ENCODE data around the gene LMCD1.

Gene LMCD1

DNA sequence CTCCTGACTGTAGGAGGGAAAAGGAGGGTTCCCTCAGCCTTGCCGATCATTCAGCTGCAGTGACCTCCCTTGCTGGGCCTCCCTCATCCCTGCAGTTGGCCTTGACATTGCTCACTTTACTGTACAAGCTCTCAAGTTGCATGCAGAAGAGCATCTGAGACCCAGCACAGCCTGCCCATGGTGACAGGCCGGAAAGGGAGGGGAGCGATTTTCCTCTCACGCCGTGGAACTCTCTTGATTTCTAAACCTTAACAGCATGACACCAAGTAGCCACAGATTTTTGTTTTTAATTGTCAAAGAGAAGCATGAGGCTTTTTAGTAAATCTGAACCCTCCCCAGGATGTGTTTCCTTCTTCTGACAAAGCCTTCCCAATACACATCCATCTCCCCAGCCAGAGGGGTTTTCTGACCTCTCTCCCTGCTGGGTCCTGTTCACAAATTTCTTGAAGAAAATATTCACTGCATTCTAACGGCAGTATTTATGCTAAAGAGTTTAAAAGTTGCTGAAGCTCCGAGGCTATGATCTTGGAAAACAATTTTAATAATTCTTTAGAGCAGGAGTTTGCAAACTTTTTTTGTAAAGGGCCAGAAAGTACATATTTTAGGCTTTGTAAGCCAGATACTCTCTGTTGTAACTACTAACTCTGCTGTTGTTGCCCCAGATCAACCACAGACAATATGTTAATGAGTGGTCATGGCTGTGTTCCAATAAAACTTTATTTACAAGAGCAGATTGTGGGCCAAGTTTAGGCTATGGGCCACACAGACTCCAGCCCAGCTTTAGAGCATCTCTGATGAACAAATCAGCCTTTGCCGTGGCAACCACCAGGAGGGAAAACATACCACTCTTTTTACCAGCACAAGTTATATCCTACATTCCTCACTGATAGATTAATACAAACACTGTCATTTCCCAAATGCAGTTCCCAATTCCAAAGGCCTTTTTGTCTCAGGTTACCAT is 34.8 kb downstream of the LMCD1 start:
- Histone ChIP-seq H3K4me3 (replicated peaks; ENCODE audit: low read depth, low read length) (no peak overlapping the region), H3K27me3 (replicated peaks; ENCODE audit: control insufficient read depth, insufficient read depth, low read length) (no peaks in the 10 kb centered on the region), H3K36me3 (ENCODE audit: control insufficient read depth, insufficient read depth, low read length) (peaks cover 3% of the 10 kb centered on the region)
- DNase-seq (ENCODE audit: extremely low read depth, insufficient read length): no peak
- TF ChIP-seq, protein P1, sequence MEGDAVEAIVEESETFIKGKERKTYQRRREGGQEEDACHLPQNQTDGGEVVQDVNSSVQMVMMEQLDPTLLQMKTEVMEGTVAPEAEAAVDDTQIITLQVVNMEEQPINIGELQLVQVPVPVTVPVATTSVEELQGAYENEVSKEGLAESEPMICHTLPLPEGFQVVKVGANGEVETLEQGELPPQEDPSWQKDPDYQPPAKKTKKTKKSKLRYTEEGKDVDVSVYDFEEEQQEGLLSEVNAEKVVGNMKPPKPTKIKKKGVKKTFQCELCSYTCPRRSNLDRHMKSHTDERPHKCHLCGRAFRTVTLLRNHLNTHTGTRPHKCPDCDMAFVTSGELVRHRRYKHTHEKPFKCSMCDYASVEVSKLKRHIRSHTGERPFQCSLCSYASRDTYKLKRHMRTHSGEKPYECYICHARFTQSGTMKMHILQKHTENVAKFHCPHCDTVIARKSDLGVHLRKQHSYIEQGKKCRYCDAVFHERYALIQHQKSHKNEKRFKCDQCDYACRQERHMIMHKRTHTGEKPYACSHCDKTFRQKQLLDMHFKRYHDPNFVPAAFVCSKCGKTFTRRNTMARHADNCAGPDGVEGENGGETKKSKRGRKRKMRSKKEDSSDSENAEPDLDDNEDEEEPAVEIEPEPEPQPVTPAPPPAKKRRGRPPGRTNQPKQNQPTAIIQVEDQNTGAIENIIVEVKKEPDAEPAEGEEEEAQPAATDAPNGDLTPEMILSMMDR (IDR thresholded peaks at IDR 0.05; ENCODE audit: insufficient read depth, low read length, poor library complexity, severe bottlenecking): no peak

DNA sequence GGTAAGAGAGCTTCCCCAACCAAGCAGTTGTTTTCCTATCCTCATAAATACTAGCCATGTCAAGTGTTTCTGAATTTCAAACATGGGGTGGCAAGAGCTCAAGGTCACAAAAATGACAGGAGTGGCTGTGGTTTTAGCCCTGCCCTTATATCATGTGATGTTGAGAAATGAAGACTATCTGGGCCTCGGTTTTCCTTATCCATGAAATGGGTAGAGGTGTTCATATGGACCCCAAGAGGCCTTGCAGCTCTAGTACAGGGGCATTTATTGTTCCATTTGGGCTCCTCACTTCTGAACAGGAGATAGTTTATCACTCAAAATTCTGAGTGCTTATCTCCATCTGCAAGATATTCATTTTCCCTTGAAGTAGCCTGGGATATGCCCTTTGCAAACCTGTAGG is 35.8 kb downstream of the LMCD1 start:
- Histone ChIP-seq H3K36me3 (ENCODE audit: control insufficient read depth, insufficient read depth, low read length) (peaks cover 3% of the 10 kb centered on the region), H3K4me3 (replicated peaks; ENCODE audit: low read depth, low read length) (no peak overlapping the region), H3K27me3 (replicated peaks; ENCODE audit: control insufficient read depth, insufficient read depth, low read length) (no peaks in the 10 kb centered on the region)
- DNase-seq (ENCODE audit: extremely low read depth, insufficient read length): no peak
- TF ChIP-seq, protein P1 (IDR thresholded peaks at IDR 0.05; ENCODE audit: insufficient read depth, low read length, poor library complexity, severe bottlenecking): no peak

DNA sequence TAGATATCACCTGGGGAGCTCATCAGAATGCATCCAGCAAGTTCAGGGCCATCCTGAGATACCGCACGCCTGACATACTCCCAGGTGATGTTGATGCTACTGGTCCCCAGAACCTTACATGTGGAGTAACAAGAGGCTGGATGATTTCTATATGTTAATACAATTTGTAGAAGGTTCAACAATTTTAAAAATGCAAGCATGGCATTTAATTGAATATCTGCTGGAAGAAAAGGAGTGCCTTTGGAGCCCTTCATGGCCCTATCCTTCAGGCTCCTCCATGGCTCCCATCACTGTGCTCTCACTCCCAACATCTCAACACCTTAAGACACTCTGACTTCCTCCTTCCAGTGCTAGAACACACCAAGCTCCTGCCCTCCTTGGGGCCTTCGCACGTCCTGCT is 36.6 kb downstream of the LMCD1 start:
- no peak for DNase-seq (ENCODE audit: extremely low read depth, insufficient read length)
- Histone ChIP-seq H3K4me3 (replicated peaks; ENCODE audit: low read depth, low read length) (no peak overlapping the region), H3K27me3 (replicated peaks; ENCODE audit: control insufficient read depth, insufficient read depth, low read length) (no peaks in the 10 kb centered on the region), H3K36me3 (ENCODE audit: control insufficient read depth, insufficient read depth, low read length) (peaks cover 3% of the 10 kb centered on the region)
- TF ChIP-seq, protein P1 (IDR thresholded peaks at IDR 0.05; ENCODE audit: insufficient read depth, low read length, poor library complexity, severe bottlenecking): no peak

DNA sequence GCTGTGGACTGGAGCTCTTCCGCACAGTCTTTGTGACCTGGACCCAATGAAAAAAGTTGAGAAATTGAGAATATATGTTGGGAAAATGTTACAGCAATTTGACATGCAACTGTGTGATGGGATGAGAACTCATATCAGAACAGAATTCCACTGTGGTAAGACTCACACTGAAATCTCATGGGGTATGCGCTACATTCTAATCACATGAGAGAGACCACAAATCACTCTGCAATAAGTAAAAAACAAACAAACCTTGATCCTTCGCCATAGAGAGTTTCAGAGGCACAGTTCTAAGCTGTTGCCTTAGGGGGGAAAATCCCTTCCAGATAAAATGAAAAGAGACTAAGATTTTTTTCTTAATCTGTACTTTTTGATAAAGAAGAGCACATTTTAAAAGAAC is 37.3 kb downstream of the LMCD1 start:
- TF ChIP-seq, protein P1 (IDR thresholded peaks at IDR 0.05; ENCODE audit: insufficient read depth, low read length, poor library complexity, severe bottlenecking): no peak
- Histone ChIP-seq H3K27me3 (replicated peaks; ENCODE audit: control insufficient read depth, insufficient read depth, low read length) (no peaks in the 10 kb centered on the region), H3K36me3 (ENCODE audit: control insufficient read depth, insufficient read depth, low read length) (peaks cover 3% of the 10 kb centered on the region), H3K4me3 (replicated peaks; ENCODE audit: low read depth, low read length) (no peak overlapping the region)
- no peak for DNase-seq (ENCODE audit: extremely low read depth, insufficient read length)

DNA sequence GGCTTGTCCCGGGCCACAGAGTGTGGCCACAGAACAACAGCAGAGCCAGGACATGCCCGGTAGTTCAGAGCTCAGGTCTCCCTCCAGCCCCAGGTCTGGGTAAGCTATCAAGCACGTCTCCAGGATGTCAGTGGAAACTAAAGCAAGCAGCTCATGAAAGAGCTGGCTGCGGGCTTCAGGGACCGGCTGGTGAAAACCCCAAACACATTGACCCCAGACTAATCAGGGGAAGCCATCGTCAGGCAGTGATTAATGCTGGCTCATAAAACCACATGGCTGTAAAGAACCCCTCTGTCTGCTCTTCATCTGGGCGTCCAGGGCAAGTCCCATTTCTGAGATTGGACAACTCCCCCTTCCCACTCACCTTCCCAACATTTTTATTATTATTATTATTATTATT is 37.8 kb downstream of the LMCD1 start:
- Histone ChIP-seq H3K27me3 (replicated peaks; ENCODE audit: control insufficient read depth, insufficient read depth, low read length) (no peaks in the 10 kb centered on the region), H3K4me3 (replicated peaks; ENCODE audit: low read depth, low read length) (no peak overlapping the region), H3K36me3 (ENCODE audit: control insufficient read depth, insufficient read depth, low read length) (peaks cover 3% of the 10 kb centered on the region)
- no peak for DNase-seq (ENCODE audit: extremely low read depth, insufficient read length)
- TF ChIP-seq, protein P1 (IDR thresholded peaks at IDR 0.05; ENCODE audit: insufficient read depth, low read length, poor library complexity, severe bottlenecking): no peak
